ENCODE data around the gene PNMA6A.
A peak's percentile ranks its signal among the peaks of the same experiment; 100 is the strongest.
"Not testable (repeated sequence)": the region's sequence is repeated elsewhere in the genome, so short reads cannot be mapped to it uniquely, and the experiment has no call there.

The PNMA6A gene

GRCh38 chrX:153071909-153072583, at the start of gene PNMA6A:
TSS of gene PNMA6A (plus strand) at chrX:153072454. CDS start at chrX:153073063, 609 bp downstream.
- not testable (repeated sequence) for DNase-seq

GRCh38 chrX:153026501-153026900, 45.8 kb upstream of the PNMA6A start:
- not testable (repeated sequence) for DNase-seq

GRCh38 chrX:153028487-153028886, 43.8 kb upstream of the PNMA6A start:
- DNase-seq = not testable (repeated sequence)

GRCh38 chrX:153029162-153029561, 43.1 kb upstream of the PNMA6A start:
- no peak for DNase-seq

GRCh38 chrX:153029875-153030274, 42.4 kb upstream of the PNMA6A start:
- no peak for DNase-seq

GRCh38 chrX:153030801-153031200, 41.5 kb upstream of the PNMA6A start:
- no peak for DNase-seq

GRCh38 chrX:153032397-153033118, 39.7 kb upstream of the PNMA6A start:
- peak; percentile 66 for DNase-seq

- no peak for DNase-seq
Measured at GRCh38 chrX:153049093-153049492, 23.2 kb upstream of the PNMA6A start.

GRCh38 chrX:153052534-153052933, 19.7 kb upstream of the PNMA6A start:
- DNase-seq = no peak

- no peak for DNase-seq
Measured at GRCh38 chrX:153055871-153056749, 16.1 kb upstream of the PNMA6A start, which contains the start of gene PNMA3. TSS of gene PNMA3 (plus strand) at chrX:153056470. CDS start at chrX:153057056, 586 bp downstream.

- DNase-seq = no peak
Measured at GRCh38 chrX:153057281-153057680, 15.0 kb upstream of the PNMA6A start.

- DNase-seq = no peak
Measured at GRCh38 chrX:153059191-153060094, 12.8 kb upstream of the PNMA6A start.

- no peak for DNase-seq
Measured at GRCh38 chrX:153060095-153060445, 12.2 kb upstream of the PNMA6A start.

GRCh38 chrX:153061732-153062131, 10.5 kb upstream of the PNMA6A start:
- no peak for DNase-seq

GRCh38 chrX:153063315-153063714, 8.9 kb upstream of the PNMA6A start:
- DNase-seq = no peak

GRCh38 chrX:153064061-153064460, 8.2 kb upstream of the PNMA6A start:
- no peak for DNase-seq

GRCh38 chrX:153065389-153065788, 6.9 kb upstream of the PNMA6A start:
- no peak for DNase-seq

- not testable (repeated sequence) for DNase-seq
Measured at GRCh38 chrX:153066402-153066801, 5.9 kb upstream of the PNMA6A start.

- not testable (repeated sequence) for DNase-seq
Measured at GRCh38 chrX:153073331-153073730, 1.1 kb downstream of the PNMA6A start.

- DNase-seq = no peak
Measured at GRCh38 chrX:153074262-153074899, 2.1 kb downstream of the PNMA6A start.

GRCh38 chrX:153074935-153075334, 2.7 kb downstream of the PNMA6A start:
- DNase-seq = no peak

GRCh38 chrX:153075366-153075765, 3.1 kb downstream of the PNMA6A start:
- DNase-seq = no peak
